Lower leg skin (tissue), 4 donors: ENCODE measurements around the gene KBTBD3. TPM values are rescaled to one million over a fixed set of nuclear protein-coding genes. Genes with fewer than 3 reads are reported as not detected.
"Not testable (repeated sequence)": the region's sequence is repeated elsewhere in the genome, so short reads cannot be mapped to it uniquely, and the experiment has no call there.

Source experiments
- DNase-seq, 2 donors: peaks; one replicate each; pipeline ENCODE4 v3.0.0-alpha.2; 2019; ENCODE audit warnings: low spot score in 2 of 2
- H3K4me3 ChIP-seq: fragments of 200-600 bp; sonication (generic); 2 replicates; pipeline ENCODE4 v1.5.1; 2017; ENCODE audit warnings: mild to moderate bottlenecking, low read depth; ENCODE audit not compliant: poor library complexity, severe bottlenecking
- CTCF ChIP-seq, 3 donors: fragments of 450-650 bp; IDR thresholded peaks; one replicate each; pipeline ENCODE4 v1.5.1; 2016; ENCODE audit warnings: antibody characterized with exemption in 3 of 3, mild to moderate bottlenecking in 3 of 3, moderate library complexity in 2 of 3
- POLR2A ChIP-seq, 2 donors: fragments of 450-650 bp; IDR thresholded peaks; one replicate each; pipeline ENCODE4 v1.6.1; 2016 to 2017; ENCODE audit warnings: antibody characterized with exemption in 2 of 2, mild to moderate bottlenecking in 1 of 2, moderate library complexity in 1 of 2
- WGBS, 2 donors: methylation state at CpG; one replicate each; pipeline ENCODE4 v1.1.5; 2018; 5-methylcytosine and 5-hydroxymethylcytosine counted together
- intact Hi-C: fragments of 100-400 bp; cut with DNase I; formaldehyde crosslinking; loops from one replicate; pipeline ENCODE4 v1.15.0; 2023; ENCODE audit warnings: low total_unique reads
- total RNA-seq, 4 donors: library from RNA; depleted of rRNA; stranded (reverse); fragments of >200 nt; gene quantifications; one replicate each; pipeline ENCODE4 v1.1.0, GENCODE V29; 2016

KBTBD3 gene
- total RNA-seq, 4 donors from 2014 or later: 4.2 to 9.1 (median 7.0) TPM

GRCh38 chr11:106011481-106011880, 65.7 kb downstream of the KBTBD3 start:
- 74 to 84% methylated on average over 2 of the region's 2 CpGs for WGBS, 2 donors
- DNase-seq: no peak
- intact Hi-C loops: no loop called here
- no peak for TF ChIP-seq CTCF (IDR thresholded peaks at IDR 0.05)
- TF ChIP-seq POLR2A (IDR thresholded peaks at IDR 0.05): no peak
- H3K4me3 ChIP-seq: no peak overlapping the region

GRCh38 chr11:106003094-106003493, 74.1 kb downstream of the KBTBD3 start:
- intact Hi-C loops, H3K4me3 ChIP-seq, DNase-seq: not testable (repeated sequence)
- 95 to 97% methylated on average over 4 of the region's 4 CpGs for WGBS, 2 donors

- H3K4me3 ChIP-seq: no peak overlapping the region
- DNase-seq: no peak
- intact Hi-C loops: no loop called here
- WGBS, 2 donors: 95 to 97% methylated on average over 4 of the region's 4 CpGs
- TF ChIP-seq CTCF (IDR thresholded peaks at IDR 0.05) (no peak), POLR2A (IDR thresholded peaks at IDR 0.05) (no peak)
Observed at GRCh38 chr11:106001304-106002012, 75.7 kb downstream of the KBTBD3 start.

Other genes starting within 250 kb of the KBTBD3 start
- gene MSANTD4, start 55.1 kb downstream of the KBTBD3 start, total RNA-seq: 10 to 100 TPM in 3 of 4 donors, 1 to 10 TPM in 1; 9.2 to 14.8 (median 12.3) TPM
- gene AASDHPPT, start 315 bp upstream of the KBTBD3 start, total RNA-seq: 10 to 100 TPM; 30.5 to 48.2 (median 37.2) TPM